NT2/D1 (cell line): Measurements from ENCODE around the gene GSTCD.
"Not testable (repeated sequence)": the region's sequence is repeated elsewhere in the genome, so short reads cannot be mapped to it uniquely, and the experiment has no call there.

Source experiments
- YY1 ChIP-seq: IDR thresholded peaks from 2 replicates; pipeline ENCODE4 v1.6.1; 2011; ENCODE audit not compliant: insufficient read length, insufficient read depth
- ZNF274 ChIP-seq: IDR thresholded peaks from 2 replicates; pipeline ENCODE4 v1.6.1; 2011; ENCODE audit warnings: mild to moderate bottlenecking, low read depth, low read length

DNA sequence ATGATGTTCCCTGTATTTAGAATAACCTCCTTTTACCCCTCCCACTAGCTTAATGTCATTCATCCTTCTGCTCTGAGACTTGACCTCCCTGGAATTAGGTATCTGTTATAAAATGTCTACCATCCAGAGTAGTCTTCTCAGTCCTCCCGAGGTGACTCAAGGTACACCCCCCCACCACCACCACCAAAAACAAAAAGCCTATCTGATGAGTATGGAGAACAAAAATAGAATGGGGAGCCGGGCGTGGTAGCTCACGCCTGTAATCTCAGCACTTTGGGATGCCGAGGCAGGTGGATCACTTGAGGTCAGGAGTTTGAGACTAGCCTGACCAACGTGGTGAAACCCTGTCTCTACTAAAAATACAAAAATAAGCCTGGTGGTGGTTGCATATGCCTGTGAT, 139.8 kb downstream of the GSTCD start:
- not testable (repeated sequence) for TF ChIP-seq YY1, ZNF274
